Common myeloid progenitor, CD34-positive (primary cell): ENCODE measurements around the gene CEPT1.

Experiments used
- CTCF ChIA-PET: fragments of 350-600 bp; sonication (Branson Sonifier 250); formaldehyde crosslinking; loops from one replicate; lab custom pipeline; 2021; ENCODE audit warnings: antibody characterized with exemption; lab: Charles Lee
- POLR2A ChIA-PET: fragments of 350-600 bp; sonication (Branson Sonifier 250); formaldehyde crosslinking; loops from one replicate; lab custom pipeline; 2021; ENCODE audit warnings: antibody characterized with exemption; lab: Charles Lee
- DNase-seq, 3 donors: peaks; one replicate each; pipeline versions ENCODE4 v3.0.0 to v3.0.0-alpha.2; 2013
- H3K27ac ChIP-seq, 2 experiments: 1 replicate in 1 of 2; 2 replicates in 1 of 2; pipeline ENCODE4 v1.7.0; 2013; ENCODE audit warnings: inconsistent platforms in 2 of 2, low read length in 2 of 2, mild to moderate bottlenecking in 2 of 2, low read depth in 1 of 2, moderate library complexity in 1 of 2; ENCODE audit not compliant: severe bottlenecking in 2 of 2, insufficient read depth in 1 of 2, poor library complexity in 1 of 2
- H3K27me3 ChIP-seq, 5 experiments: replicated peaks in 2 of 5; 1 replicate in 3 of 5; 2 replicates in 2 of 5; pipeline versions ENCODE4 v1.6.1 to v1.7.0; 2013; ENCODE audit warnings: low read length in 4 of 5, mild to moderate bottlenecking in 2 of 5, moderate library complexity in 2 of 5, inconsistent platforms in 1 of 5; ENCODE audit not compliant: insufficient read depth in 5 of 5, control insufficient read depth in 4 of 5
- H3K36me3 ChIP-seq, 4 experiments: 1 replicate in 2 of 4; 2 replicates in 2 of 4; pipeline versions ENCODE4 v1.6.1 to v1.7.0; 2013; ENCODE audit warnings: low read length in 3 of 4, control low read depth in 1 of 4, mild to moderate bottlenecking in 1 of 4; ENCODE audit not compliant: control insufficient read depth in 4 of 4, insufficient read depth in 4 of 4
- H3K4me1 ChIP-seq, 4 experiments: 1 replicate in 3 of 4; 2 replicates in 1 of 4; pipeline versions ENCODE4 v1.6.1 to v1.7.1; 2013; ENCODE audit warnings: low read length in 3 of 4, mild to moderate bottlenecking in 3 of 4, control low read depth in 1 of 4, inconsistent platforms in 1 of 4, moderate library complexity in 1 of 4; ENCODE audit not compliant: control insufficient read depth in 4 of 4, insufficient read depth in 4 of 4; ENCODE audit errors: control extremely low read depth in 1 of 4
- H3K4me3 ChIP-seq, 7 experiments: 1 replicate in 4 of 7; 2 replicates in 3 of 7; pipeline versions ENCODE4 v1.5.1 to v1.7.0; 2013; ENCODE audit warnings: mild to moderate bottlenecking in 7 of 7, low read length in 6 of 7, moderate library complexity in 6 of 7, inconsistent platforms in 2 of 7, low read depth in 2 of 7, control low read depth in 1 of 7; ENCODE audit not compliant: insufficient read depth in 4 of 7, control insufficient read depth in 1 of 7; ENCODE audit errors: extremely low read depth in 1 of 7
- H3K9me3 ChIP-seq, 5 experiments: 1 replicate in 4 of 5; 2 replicates in 1 of 5; pipeline versions ENCODE4 v1.6.1 to v1.7.1; 2013; ENCODE audit warnings: low read length in 4 of 5, mild to moderate bottlenecking in 2 of 5, inconsistent platforms in 1 of 5, low read depth in 1 of 5, moderate library complexity in 1 of 5; ENCODE audit not compliant: control insufficient read depth in 4 of 5, insufficient read depth in 2 of 5; ENCODE audit errors: control extremely low read depth in 1 of 5
- WGBS: methylation state at CpG from one replicate; pipeline ENCODE4 v1.1.5; 2013; ENCODE audit not compliant: insufficient coverage; 5-methylcytosine and 5-hydroxymethylcytosine counted together

The CEPT1 gene

DNA sequence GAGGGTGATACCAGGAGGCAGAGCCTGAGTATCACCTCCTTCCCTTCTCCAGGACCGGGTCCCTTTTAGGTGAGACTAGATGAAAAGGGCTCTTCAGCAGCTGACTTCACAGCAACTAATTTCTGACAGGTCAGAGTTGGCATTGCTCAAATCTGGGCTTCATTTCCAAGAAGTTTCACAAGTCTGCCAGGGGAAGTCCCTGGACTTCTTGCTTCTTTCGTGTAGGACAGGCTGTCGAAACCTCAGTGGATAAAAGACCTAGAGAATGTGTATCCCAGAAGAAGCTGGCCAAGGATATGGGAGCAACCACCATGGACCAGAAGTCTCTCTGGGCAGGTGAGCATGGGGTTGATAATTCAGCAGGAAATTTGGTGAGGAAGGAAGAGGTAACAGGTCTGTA, 87.4 kb downstream of the CEPT1 start, which contains the start of gene CHI3L2:
Gene CHI3L2, plus strand, starts transcription at position 280 of the 400 bp plus-strand sequence. Its CDS starts 17 bp downstream, at position 297.
- Histone ChIP-seq H3K27me3 (no peaks in the 10 kb centered on the region), H3K27ac (no peak within 1 kb of the TSS), H3K36me3 (no peaks in the 10 kb centered on the region), H3K9me3 (no peaks in the 10 kb centered on the region), H3K4me1 (peaks cover 4 to 8% (median 7%) of the 10 kb centered on the region in 4 experiments), H3K4me3 (no peak within 1 kb of the TSS)
- 100% methylated on average over 3 of the region's 3 CpGs for WGBS
- CTCF ChIA-PET, result interaction anchor here (0.8 to 3.2 kb wide), 4 partner anchors 12 to 174 kb away, joined by 3 to 10 read pairs (median 4); no protein-coding TSS in a partner anchor
- POLR2A ChIA-PET, result no interaction called here
- DNase-seq, result no peak

DNA sequence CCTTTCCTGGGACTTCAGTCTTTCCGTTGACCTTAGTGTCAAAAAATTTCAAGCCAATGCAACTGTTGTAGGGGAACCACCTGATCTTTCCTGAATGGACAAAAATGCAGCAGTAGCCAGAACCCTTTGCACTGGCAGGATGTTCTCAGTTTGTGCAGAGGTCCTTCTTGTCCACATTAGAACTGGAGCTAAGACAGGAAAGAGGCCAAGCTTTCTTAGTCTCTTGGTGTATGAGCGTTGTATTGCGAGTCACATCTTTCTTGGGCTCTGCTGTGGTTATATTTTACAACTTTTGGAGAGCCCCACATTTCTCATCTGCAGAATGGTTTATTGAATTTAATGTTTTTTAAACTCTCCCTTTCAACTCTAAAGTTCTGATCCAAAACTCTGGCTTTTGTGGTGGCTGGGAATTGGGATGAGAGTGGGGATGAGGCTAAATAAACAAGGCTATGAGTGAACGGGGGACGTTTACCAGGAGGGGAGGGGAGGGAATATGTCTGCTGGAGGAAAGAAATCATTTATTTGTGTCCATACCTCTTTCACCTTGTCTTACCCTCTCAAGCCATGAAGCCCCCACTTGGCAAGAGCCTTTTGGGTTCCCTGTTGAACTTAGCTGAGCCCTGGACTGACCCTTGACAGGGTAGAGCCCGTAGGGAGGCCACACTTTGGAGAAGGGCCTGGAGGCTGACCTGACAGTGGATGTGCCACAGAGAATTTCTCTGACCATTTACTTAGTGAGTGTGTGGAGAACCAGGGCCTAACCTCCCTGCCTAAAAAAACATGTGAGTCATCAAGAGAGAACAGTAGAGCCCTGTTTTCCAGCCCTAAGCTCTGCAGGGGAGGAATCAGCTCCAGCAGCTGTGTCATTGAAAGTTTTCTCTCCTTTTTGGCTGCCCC, 88.1 kb downstream of the CEPT1 start:
- ChIA-PET POLR2A (no interaction called here), CTCF (interaction anchor here (1.0 to 1.5 kb wide), 2 partner anchors 11 to 172 kb away, joined by 3 to 5 read pairs; no protein-coding TSS in a partner anchor)
- H3K9me3 ChIP-seq, result no peaks in the 10 kb centered on the region
- no peak overlapping the region for H3K4me3 ChIP-seq
- H3K27ac ChIP-seq, result no peak overlapping the region
- WGBS, result 57% methylated on average over 1 of the region's 6 CpGs
- peaks cover 0 to 3% (median under 1%) of the 10 kb centered on the region in 4 experiments for H3K4me1 ChIP-seq
- H3K36me3 ChIP-seq, result no peaks in the 10 kb centered on the region
- no peaks in the 10 kb centered on the region for H3K27me3 ChIP-seq
- no peak for DNase-seq

DNA sequence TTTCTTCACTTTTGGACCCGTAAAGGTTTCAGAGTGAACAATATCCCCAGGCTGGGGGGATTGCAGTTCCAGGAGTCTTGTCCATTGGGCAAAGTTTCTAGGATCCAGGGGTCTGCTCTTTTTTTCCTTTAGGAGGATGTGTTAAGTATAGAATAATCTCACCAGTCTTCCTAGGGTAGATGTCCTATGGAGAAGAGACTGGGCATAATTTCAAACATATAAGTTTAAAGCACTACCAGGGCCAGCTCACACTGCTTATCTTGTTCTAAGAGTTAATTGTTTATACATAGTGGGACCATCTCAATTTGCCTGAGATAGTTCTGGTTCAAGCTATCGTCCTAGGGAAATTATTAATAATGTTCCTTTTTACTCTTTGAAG, 88.7 kb downstream of the CEPT1 start:
- CTCF ChIA-PET, result interaction anchor here (1.5 kb wide), 1 partner anchor 11 kb away, joined by 5 read pairs; no protein-coding TSS in a partner anchor
- POLR2A ChIA-PET, result no interaction called here
- Histone ChIP-seq H3K27me3 (no peaks in the 10 kb centered on the region), H3K9me3 (no peaks in the 10 kb centered on the region), H3K4me1 (no peaks in the 10 kb centered on the region), H3K36me3 (no peaks in the 10 kb centered on the region), H3K27ac (no peak overlapping the region), H3K4me3 (no peak overlapping the region)
- WGBS, result no CpG with 5 or more reads among the region's 2 CpGs
- DNase-seq, result no peak

DNA sequence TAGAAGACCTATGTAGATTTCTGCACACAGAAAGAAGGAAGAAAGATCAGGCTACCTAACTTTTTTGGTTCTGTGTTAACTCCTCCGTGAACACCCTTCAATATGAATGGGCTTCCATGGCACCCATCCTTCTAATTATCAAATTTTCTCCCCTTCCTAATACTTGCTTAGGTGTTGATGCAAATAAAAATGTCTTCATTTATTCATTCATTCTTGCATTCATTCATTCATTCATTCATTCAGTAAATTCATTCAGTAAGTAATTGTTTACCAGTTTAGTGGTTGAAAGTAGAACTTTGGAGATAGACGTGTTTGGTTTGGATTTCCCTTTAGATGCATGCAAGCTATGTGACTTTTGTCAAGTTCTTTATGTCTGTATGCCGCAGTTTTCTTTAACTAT, 92.1 kb downstream of the CEPT1 start:
- peaks cover 0 to 10% (median 0%) of the 10 kb centered on the region in 5 experiments for H3K27me3 ChIP-seq
- WGBS, result 100% methylated on average over 1 of the region's 3 CpGs
- no peak overlapping the region for H3K27ac ChIP-seq
- POLR2A ChIA-PET, result no interaction called here
- DNase-seq, result no peak
- no peak overlapping the region for H3K4me3 ChIP-seq
- H3K4me1 ChIP-seq, result no peaks in the 10 kb centered on the region
- H3K36me3 ChIP-seq, result no peaks in the 10 kb centered on the region
- CTCF ChIA-PET, result no interaction called here
- no peaks in the 10 kb centered on the region for H3K9me3 ChIP-seq

DNA sequence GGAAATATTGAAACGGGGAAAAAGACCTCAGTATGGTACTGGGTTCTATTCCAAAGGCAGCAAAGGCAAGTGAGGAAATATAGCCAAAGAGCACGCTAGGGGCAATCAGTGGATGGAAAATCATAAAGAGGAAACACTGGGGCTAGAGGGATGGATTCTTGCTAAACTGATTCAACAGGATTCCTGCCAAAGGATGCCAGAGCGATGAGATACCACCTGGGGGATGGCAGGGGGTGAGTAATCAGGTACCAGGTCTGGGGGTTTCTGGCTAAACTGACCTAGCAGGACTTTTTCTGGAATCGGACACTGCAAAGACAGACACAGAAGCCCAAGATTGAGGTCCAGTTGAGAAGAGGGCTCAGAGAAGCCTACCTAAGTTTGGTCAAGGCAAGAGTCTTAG, 94.2 kb downstream of the CEPT1 start:
- no peaks in the 10 kb centered on the region for H3K4me1 ChIP-seq
- WGBS, result 97% methylated on average over 4 of the region's 4 CpGs
- CTCF ChIA-PET, result no interaction called here
- no peaks in the 10 kb centered on the region for H3K36me3 ChIP-seq
- no peaks in the 10 kb centered on the region for H3K9me3 ChIP-seq
- H3K27me3 ChIP-seq, result peaks cover 0 to 10% (median 0%) of the 10 kb centered on the region in 5 experiments
- no peak for DNase-seq
- no peak overlapping the region for H3K4me3 ChIP-seq
- POLR2A ChIA-PET, result no interaction called here
- H3K27ac ChIP-seq, result no peak overlapping the region
